GM12865 (cell line): ENCODE results near the gene CYP1B1.
"Not testable (repeated sequence)": the region's sequence is repeated elsewhere in the genome, so short reads cannot be mapped to it uniquely, and the experiment has no call there.

Experiments used
- DNase-seq: peaks from one replicate; pipeline ENCODE4 v3.0.0; 2010; ENCODE audit warnings: low read depth
- H3K4me3 ChIP-seq: 2 replicates; pipeline ENCODE4 v1.5.1; 2011; ENCODE audit warnings: mild to moderate bottlenecking, low read depth, low read length, control low read depth
- CTCF ChIP-seq: IDR thresholded peaks from 2 replicates; pipeline ENCODE4 v1.5.1; 2011; ENCODE audit warnings: low read length, control low read depth, low read depth, inconsistent platforms; ENCODE audit not compliant: insufficient read depth; ENCODE audit errors: missing control alignments

The CYP1B1 gene

GRCh38 chr2:38093527-38094165 lies 17.7 kb upstream of the CYP1B1 start:
- no peak overlapping the region for H3K4me3 ChIP-seq
- TF ChIP-seq CTCF: no peak
- no peak for DNase-seq

GRCh38 chr2:38092196-38092902 lies 16.4 kb upstream of the CYP1B1 start:
- DNase-seq: no peak

GRCh38 chr2:38091760-38092159 lies 15.8 kb upstream of the CYP1B1 start:
- DNase-seq: no peak
- TF ChIP-seq CTCF: no peak

More at GRCh38 chr2:38092196-38092902, 16.4 kb upstream of the CYP1B1 start:
- TF ChIP-seq CTCF: no peak
- H3K4me3 ChIP-seq: no peak overlapping the region

GRCh38 chr2:38090928-38091327 lies 15.0 kb upstream of the CYP1B1 start:
- no peak for DNase-seq
- no peak for TF ChIP-seq CTCF
- H3K4me3 ChIP-seq: no peak overlapping the region

More at GRCh38 chr2:38091760-38092159, 15.8 kb upstream of the CYP1B1 start:
- no peak overlapping the region for H3K4me3 ChIP-seq

GRCh38 chr2:38090212-38090611 lies 14.3 kb upstream of the CYP1B1 start:
- DNase-seq, H3K4me3 ChIP-seq: not testable (repeated sequence)

- DNase-seq: not testable (repeated sequence)
These were observed 10.2 kb upstream of the CYP1B1 start for GRCh38 chr2:38085998-38086698.

GRCh38 chr2:38084556-38084955 lies 8.6 kb upstream of the CYP1B1 start:
- H3K4me3 ChIP-seq: not testable (repeated sequence)

More at GRCh38 chr2:38085998-38086698, 10.2 kb upstream of the CYP1B1 start:
- not testable (repeated sequence) for H3K4me3 ChIP-seq

GRCh38 chr2:38082727-38083126 lies 6.8 kb upstream of the CYP1B1 start:
- H3K4me3 ChIP-seq, DNase-seq: not testable (repeated sequence)

More at GRCh38 chr2:38084556-38084955, 8.6 kb upstream of the CYP1B1 start:
- not testable (repeated sequence) for DNase-seq

- no peak for DNase-seq
- TF ChIP-seq CTCF: no peak
- no peak overlapping the region for H3K4me3 ChIP-seq
These were observed 4.4 kb upstream of the CYP1B1 start for GRCh38 chr2:38080346-38080745.
